DND-41 (cell line): Measurements from ENCODE around the gene TYSND1.

Experiments used
- ATAC-seq: fragments of 200-7000 bp; cut with Tn5 transposase; 3 replicates; pipeline ENCODE4 v1.9.1; 2021; ENCODE audit warnings: low read depth; ENCODE audit not compliant: insufficient read depth
- DNase-seq: peaks from one replicate; pipeline ENCODE4 v3.0.0-alpha.2; 2020
- H2AFZ ChIP-seq: 2 replicates; pipeline ENCODE4 v1.6.0; 2012; ENCODE audit warnings: low read depth, low read length
- H3K27ac ChIP-seq: 2 replicates; pipeline ENCODE4 v1.5.1; 2012; ENCODE audit warnings: low read length, inconsistent platforms
- H3K27me3 ChIP-seq: fragments of 200-600 bp; sonication (generic); 2 replicates; pipeline ENCODE4 v1.6.0; 2012; ENCODE audit warnings: low read length, mild to moderate bottlenecking, inconsistent platforms; ENCODE audit not compliant: insufficient read depth, poor library complexity
- H3K36me3 ChIP-seq: 2 replicates; pipeline ENCODE4 v1.5.1; 2012; ENCODE audit warnings: low read length, inconsistent platforms; ENCODE audit not compliant: insufficient read depth
- H3K4me1 ChIP-seq: 2 replicates; pipeline ENCODE4 v1.5.1; 2012; ENCODE audit warnings: mild to moderate bottlenecking, low read length; ENCODE audit not compliant: insufficient read depth
- H3K4me2 ChIP-seq: 2 replicates; pipeline ENCODE4 v1.6.0; 2012; ENCODE audit warnings: mild to moderate bottlenecking, moderate library complexity, low read length, inconsistent platforms; ENCODE audit not compliant: insufficient read depth
- H3K4me3 ChIP-seq, 2 experiments: fragments of 200-600 bp in 1 of 2; shearing (Covaris generic) in 1 of 2; 2 replicates each; pipeline ENCODE4 v1.5.1; 2012 to 2016; ENCODE audit warnings: inconsistent platforms in 2 of 2, low read length in 2 of 2, mild to moderate bottlenecking in 2 of 2, low read depth in 1 of 2, moderate library complexity in 1 of 2
- H3K79me2 ChIP-seq: 2 replicates; pipeline ENCODE4 v1.6.0; 2012; ENCODE audit warnings: low read length, inconsistent platforms; ENCODE audit not compliant: insufficient read depth
- H3K9ac ChIP-seq: 2 replicates; pipeline ENCODE4 v1.6.0; 2012; ENCODE audit warnings: low read depth, mild to moderate bottlenecking, inconsistent platforms, low read length, moderate library complexity
- H3K9me3 ChIP-seq: 2 replicates; pipeline ENCODE4 v1.5.1; 2012; ENCODE audit warnings: low read length, moderate library complexity, mild to moderate bottlenecking, inconsistent platforms; ENCODE audit not compliant: insufficient read depth, severe bottlenecking
- H4K20me1 ChIP-seq: 2 replicates; pipeline ENCODE4 v1.6.0; 2012; ENCODE audit warnings: low read length; ENCODE audit not compliant: insufficient read depth
- EZH2 ChIP-seq: IDR thresholded peaks from 3 replicates; pipeline ENCODE4 v1.6.1; 2012; ENCODE audit warnings: borderline replicate concordance, low read depth, mild to moderate bottlenecking, moderate library complexity, low read length, inconsistent platforms; ENCODE audit not compliant: severe bottlenecking
- TF ChIP-seq, protein P1 (sequence below): IDR thresholded peaks from 2 replicates; pipeline ENCODE4 v1.5.1; 2012; ENCODE audit warnings: borderline replicate concordance, low read length, moderate library complexity, mild to moderate bottlenecking; ENCODE audit not compliant: poor library complexity, severe bottlenecking; ENCODE audit errors: extremely low read depth

TYSND1 gene

DNA sequence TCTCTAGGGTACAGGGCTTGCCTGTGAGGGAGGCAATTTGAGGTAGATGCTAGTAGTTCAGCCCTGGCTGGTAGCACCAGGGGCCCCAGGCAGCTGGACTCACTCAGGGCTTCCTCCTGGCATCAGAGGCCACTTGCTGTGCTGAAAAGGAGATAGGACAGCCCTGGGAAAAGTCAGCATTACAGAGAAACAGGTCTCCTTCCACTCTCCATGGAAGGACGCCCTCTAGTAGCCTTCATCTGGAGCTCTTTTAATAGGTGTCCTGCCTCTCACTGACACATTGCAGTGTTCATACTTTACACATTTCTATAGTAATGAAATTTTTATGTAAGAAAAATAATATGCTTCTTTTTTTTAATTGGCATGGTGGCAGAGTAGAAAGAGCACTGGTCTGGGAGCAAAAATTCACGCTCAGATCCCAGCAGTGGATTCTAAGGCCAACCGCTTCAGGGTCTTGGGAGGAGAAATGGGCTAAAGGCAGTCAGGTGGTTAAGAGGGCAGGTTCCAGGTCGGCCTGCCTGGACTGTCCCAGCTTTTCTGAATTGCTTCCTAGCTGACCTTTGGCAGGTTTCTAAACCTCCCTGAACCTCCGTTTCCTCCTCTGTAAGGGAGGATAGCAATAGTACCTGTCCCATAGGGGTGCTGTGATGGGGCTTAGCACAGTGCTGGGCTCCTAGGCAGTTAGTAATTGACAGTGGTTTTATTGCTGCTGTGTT lies 49.6 kb downstream of the TYSND1 start:
- H3K9me3 ChIP-seq, result no peaks in the 10 kb centered on the region
- no peak overlapping the region for H3K4me3 ChIP-seq
- peaks cover 7% of the 10 kb centered on the region; the same call in 1 of the 2 replicates for H3K4me1 ChIP-seq
- H3K4me2 ChIP-seq, result no peak overlapping the region
- DNase-seq, result no peak
- no peak overlapping the region for H3K9ac ChIP-seq
- no peaks in the 10 kb centered on the region for H4K20me1 ChIP-seq
- H3K79me2 ChIP-seq, result no peaks in the 10 kb centered on the region
- peaks cover 38% of the 10 kb centered on the region for H3K27me3 ChIP-seq
- TF ChIP-seq, protein P1, sequence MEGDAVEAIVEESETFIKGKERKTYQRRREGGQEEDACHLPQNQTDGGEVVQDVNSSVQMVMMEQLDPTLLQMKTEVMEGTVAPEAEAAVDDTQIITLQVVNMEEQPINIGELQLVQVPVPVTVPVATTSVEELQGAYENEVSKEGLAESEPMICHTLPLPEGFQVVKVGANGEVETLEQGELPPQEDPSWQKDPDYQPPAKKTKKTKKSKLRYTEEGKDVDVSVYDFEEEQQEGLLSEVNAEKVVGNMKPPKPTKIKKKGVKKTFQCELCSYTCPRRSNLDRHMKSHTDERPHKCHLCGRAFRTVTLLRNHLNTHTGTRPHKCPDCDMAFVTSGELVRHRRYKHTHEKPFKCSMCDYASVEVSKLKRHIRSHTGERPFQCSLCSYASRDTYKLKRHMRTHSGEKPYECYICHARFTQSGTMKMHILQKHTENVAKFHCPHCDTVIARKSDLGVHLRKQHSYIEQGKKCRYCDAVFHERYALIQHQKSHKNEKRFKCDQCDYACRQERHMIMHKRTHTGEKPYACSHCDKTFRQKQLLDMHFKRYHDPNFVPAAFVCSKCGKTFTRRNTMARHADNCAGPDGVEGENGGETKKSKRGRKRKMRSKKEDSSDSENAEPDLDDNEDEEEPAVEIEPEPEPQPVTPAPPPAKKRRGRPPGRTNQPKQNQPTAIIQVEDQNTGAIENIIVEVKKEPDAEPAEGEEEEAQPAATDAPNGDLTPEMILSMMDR, result no peak
- TF ChIP-seq EZH2, result no peak
- ATAC-seq, result no peak
- no peak overlapping the region for H2AFZ ChIP-seq
- no peak overlapping the region for H3K27ac ChIP-seq
- H3K36me3 ChIP-seq, result no peaks in the 10 kb centered on the region

DNA sequence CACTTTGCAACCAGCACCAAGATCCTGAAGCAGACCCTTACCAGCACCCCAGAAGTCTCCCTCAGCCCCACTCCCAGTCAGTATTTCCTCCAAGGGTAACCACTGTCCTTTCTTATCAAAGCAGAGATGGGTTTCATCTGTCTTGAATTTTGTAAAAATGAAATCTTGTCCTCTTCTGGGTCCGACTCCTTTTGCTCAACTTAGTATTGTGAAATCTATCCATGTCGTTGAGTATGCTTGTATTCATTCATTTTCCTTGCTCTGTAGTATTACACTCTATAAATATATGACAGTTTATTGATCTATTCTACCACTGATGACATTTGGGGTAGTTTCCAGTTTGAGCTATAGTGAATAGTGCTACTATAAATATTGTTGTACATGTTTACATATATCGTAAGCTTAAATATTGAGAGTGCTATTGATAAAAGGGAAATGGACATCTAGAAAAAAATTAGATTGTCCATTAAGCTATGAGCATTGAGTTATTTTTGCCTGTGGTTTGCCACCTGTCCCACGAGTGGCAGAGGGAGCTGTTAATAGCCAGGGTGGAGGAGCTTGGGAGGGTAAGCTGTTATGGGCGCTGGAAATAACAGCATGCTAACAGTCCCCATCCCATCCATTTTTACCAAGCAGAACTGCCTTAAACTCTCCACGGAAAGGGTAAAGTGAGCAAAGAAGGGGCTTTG lies 50.3 kb downstream of the TYSND1 start:
- H3K36me3 ChIP-seq, result no peaks in the 10 kb centered on the region
- no peak overlapping the region for H3K9ac ChIP-seq
- DNase-seq, result no peak
- H3K79me2 ChIP-seq, result no peaks in the 10 kb centered on the region
- H3K4me2 ChIP-seq, result no peak overlapping the region
- H3K27me3 ChIP-seq, result peaks cover 38% of the 10 kb centered on the region
- H3K4me1 ChIP-seq, result peaks cover 7% of the 10 kb centered on the region; the same call in 1 of the 2 replicates
- H3K9me3 ChIP-seq, result no peaks in the 10 kb centered on the region
- H2AFZ ChIP-seq, result no peak overlapping the region
- H3K4me3 ChIP-seq, result no peak overlapping the region
- no peak for ATAC-seq
- H3K27ac ChIP-seq, result no peak overlapping the region
- no peaks in the 10 kb centered on the region for H4K20me1 ChIP-seq
- TF ChIP-seq, protein P1, result no peak

DNA sequence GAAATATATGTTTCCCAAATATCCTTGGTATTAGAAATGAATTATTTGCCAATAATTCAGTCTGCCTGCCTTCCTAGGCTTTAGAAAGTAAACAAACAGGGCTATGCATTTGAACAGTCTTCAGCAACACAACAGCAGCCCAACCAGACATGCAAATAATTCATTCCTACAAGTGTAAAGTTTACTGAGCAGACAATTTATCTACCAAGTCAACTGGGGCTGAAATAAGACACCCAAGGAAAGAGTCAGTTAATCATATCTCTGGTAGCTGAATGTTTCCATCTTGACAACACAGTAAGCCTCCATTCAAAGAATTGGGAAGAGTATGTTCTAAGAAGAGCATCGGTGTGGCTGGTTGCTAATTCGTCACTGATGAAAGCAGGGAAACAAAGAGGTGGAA lies 52.2 kb downstream of the TYSND1 start:
- TF ChIP-seq, protein P1, result no peak
- no peak for TF ChIP-seq EZH2
- Histone ChIP-seq H3K4me2 (no peak overlapping the region), H3K27ac (no peak overlapping the region), H2AFZ (no peak overlapping the region), H3K36me3 (no peaks in the 10 kb centered on the region), H3K79me2 (no peaks in the 10 kb centered on the region), H3K27me3 (peaks cover 38% of the 10 kb centered on the region), H3K4me3 (no peak overlapping the region), H3K4me1 (peaks cover 7% of the 10 kb centered on the region; the same call in 1 of the 2 replicates), H3K9me3 (no peaks in the 10 kb centered on the region), H4K20me1 (no peaks in the 10 kb centered on the region), H3K9ac (no peak overlapping the region)
- DNase-seq, result no peak
- ATAC-seq, result no peak
